K562 (cell line): Measurements from ENCODE around the gene RBBP4. TPM values are rescaled to one million over a fixed set of nuclear protein-coding genes. Genes with fewer than 3 reads are reported as not detected.

Source experiments
- ARID4B ChIP-seq: sonication (generic); formaldehyde crosslinking; IDR thresholded peaks from 2 replicates; pipeline ENCODE4 v1.8.0; 2022; ENCODE audit warnings: mild to moderate bottlenecking, missing genetic modification reagents
- CCNT2 ChIP-seq: IDR thresholded peaks from 2 replicates; pipeline ENCODE4 v1.6.1; 2011; ENCODE audit warnings: borderline replicate concordance, low read depth, mild to moderate bottlenecking, moderate library complexity, mixed read lengths, low read length; ENCODE audit not compliant: insufficient read length; ENCODE audit errors: extremely low read depth
- GATA2 ChIP-seq: sonication (generic); formaldehyde crosslinking; IDR thresholded peaks from 2 replicates; pipeline ENCODE4 v1.4.0; 2020; ENCODE audit warnings: mild to moderate bottlenecking, missing genetic modification reagents
- LARP7 ChIP-seq: fragments of 450-650 bp; IDR thresholded peaks from 2 replicates; pipeline ENCODE4 v1.6.1; 2016
- NFATC3 ChIP-seq: fragments of 450-650 bp; IDR thresholded peaks from 2 replicates; pipeline ENCODE4 v1.6.1; 2017; ENCODE audit warnings: mild to moderate bottlenecking
- NFRKB ChIP-seq: fragments of 450-650 bp; IDR thresholded peaks from 2 replicates; pipeline ENCODE4 v1.6.1; 2016; ENCODE audit warnings: low read depth
- SMAD1 ChIP-seq: fragments of 150-350 bp; IDR thresholded peaks from 2 replicates; pipeline ENCODE4 v1.6.1; 2014; ENCODE audit warnings: low read length, low read depth; ENCODE audit not compliant: partially characterized antibody
- TBP ChIP-seq: optimal IDR thresholded peaks from 2 replicates; pipeline ENCODE3; 2011; ENCODE audit warnings: low read depth, low read length, improper control_type of control experiment
- ZNF224 ChIP-seq: sonication (generic); formaldehyde crosslinking; IDR thresholded peaks from 2 replicates; pipeline ENCODE4 v1.8.0; 2022; ENCODE audit warnings: mild to moderate bottlenecking, missing genetic modification reagents
- ZNF395 ChIP-seq: fragments of 200-800 bp; sonication (Bioruptor generic); IDR thresholded peaks from 2 replicates; pipeline ENCODE4 v1.6.1; 2017; ENCODE audit warnings: missing genetic modification characterization, missing compliant biosample characterization
- polyA plus RNA-seq, 8 experiments: library from polyadenylated mRNA; depleted of rRNA in 4 of 8; stranded (reverse) in 5 of 8; unstranded in 3 of 8; fragments of >200 nt; fragmentation: Nextera tagmentation in 2 of 8; fragmentation: Illumina TruSeq in 1 of 8; extraction: Ambion mirVana in 2 of 8; extraction: Trizol in 1 of 8; gene quantifications; 2 replicates each; pipeline versions ENCODE4 v1.2.1 to v1.2.3, GENCODE V29; 2011 to 2014; ENCODE audit warnings: inconsistent platforms in 1 of 8, missing spikeins in 1 of 8
- total RNA-seq, 7 experiments: library from RNA; depleted of rRNA in 6 of 7; stranded (reverse); fragments of >200 nt in 6 of 7; fragmentation: Illumina TruSeq in 2 of 7; extraction: Trizol in 2 of 7; gene quantifications; 2 replicates each; pipeline versions ENCODE4 v1.2.1 to v1.2.3, GENCODE V29; 2011 to 2021; ENCODE audit warnings: low replicate concordance in 1 of 7
- TF ChIP-seq, protein P1 (sequence below), 2 experiments: fragments of 450-650 bp; formaldehyde crosslinking in 1 of 2; IDR thresholded peaks; 2 replicates each; pipeline versions ENCODE4 v1.4.0 to v1.6.1; 2014 to 2020; ENCODE audit warnings: mild to moderate bottlenecking in 2 of 2, borderline replicate concordance in 1 of 2, low read depth in 1 of 2

The RBBP4 gene
- total and polyA plus RNA-seq, 9 of the 15 experiments (the other 6 are each of a cell fraction or from before 2014, with no cell fraction given), result 185 to 409 (median 259) TPM

DNA sequence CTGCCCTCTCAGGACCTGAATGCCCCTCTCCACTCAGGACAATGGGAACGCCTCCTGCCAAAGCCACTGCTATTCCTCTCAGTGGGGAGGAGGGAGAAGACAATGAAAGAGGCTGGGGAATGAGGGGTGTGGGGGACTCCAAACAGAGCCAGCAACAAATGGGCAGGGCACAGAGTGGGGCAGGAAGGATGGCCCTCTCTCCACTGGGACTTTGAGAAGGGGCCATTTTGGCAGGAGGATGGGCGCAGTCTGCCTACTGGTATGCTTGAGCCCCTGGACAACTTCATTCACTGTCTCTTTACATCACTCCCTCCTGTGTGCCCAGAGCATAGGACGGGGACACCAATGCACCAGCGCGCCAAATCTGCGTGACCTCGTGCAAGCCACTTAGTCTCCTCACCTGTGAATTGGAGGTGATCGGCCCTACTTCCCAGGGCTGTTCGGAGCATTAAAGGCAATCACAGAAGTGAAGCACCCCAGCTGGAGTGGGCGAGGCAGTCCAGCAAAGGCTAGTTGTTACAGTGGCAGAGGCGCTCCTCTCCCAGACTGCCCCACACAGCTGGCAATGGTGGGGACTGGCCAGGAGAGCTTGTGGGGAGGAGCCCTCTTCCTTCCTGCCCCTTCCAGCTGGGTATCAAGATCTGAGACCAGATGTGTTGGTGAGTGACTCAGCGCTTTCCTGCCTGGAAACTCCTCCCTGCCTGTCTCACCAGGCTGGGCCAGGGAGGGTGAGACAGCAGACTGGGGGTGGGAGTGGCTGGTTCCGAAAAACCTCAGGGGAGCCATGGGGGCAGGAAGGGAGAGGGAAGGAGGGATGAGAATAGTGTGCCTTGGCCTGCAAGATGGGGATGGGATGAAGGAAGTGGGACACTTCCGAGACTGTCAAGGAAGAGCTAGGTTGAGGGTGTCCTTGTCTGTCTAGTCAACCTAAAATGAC lies 73.9 kb downstream of the RBBP4 start (continued):
- TF ChIP-seq, protein P1, sequence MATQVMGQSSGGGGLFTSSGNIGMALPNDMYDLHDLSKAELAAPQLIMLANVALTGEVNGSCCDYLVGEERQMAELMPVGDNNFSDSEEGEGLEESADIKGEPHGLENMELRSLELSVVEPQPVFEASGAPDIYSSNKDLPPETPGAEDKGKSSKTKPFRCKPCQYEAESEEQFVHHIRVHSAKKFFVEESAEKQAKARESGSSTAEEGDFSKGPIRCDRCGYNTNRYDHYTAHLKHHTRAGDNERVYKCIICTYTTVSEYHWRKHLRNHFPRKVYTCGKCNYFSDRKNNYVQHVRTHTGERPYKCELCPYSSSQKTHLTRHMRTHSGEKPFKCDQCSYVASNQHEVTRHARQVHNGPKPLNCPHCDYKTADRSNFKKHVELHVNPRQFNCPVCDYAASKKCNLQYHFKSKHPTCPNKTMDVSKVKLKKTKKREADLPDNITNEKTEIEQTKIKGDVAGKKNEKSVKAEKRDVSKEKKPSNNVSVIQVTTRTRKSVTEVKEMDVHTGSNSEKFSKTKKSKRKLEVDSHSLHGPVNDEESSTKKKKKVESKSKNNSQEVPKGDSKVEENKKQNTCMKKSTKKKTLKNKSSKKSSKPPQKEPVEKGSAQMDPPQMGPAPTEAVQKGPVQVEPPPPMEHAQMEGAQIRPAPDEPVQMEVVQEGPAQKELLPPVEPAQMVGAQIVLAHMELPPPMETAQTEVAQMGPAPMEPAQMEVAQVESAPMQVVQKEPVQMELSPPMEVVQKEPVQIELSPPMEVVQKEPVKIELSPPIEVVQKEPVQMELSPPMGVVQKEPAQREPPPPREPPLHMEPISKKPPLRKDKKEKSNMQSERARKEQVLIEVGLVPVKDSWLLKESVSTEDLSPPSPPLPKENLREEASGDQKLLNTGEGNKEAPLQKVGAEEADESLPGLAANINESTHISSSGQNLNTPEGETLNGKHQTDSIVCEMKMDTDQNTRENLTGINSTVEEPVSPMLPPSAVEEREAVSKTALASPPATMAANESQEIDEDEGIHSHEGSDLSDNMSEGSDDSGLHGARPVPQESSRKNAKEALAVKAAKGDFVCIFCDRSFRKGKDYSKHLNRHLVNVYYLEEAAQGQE (IDR thresholded peaks at IDR 0.05; ENCODE audit: borderline replicate concordance), result peak; percentile 54; the same call in 1 of the 2 replicates
- TF ChIP-seq, protein P1 (CRISPR knock-in tag; IDR thresholded peaks at IDR 0.05; ENCODE audit: low read depth), result peak; percentile 24; the same call in 1 of the 2 replicates
- TF ChIP-seq TBP, result peak; percentile 35
- no peak for TF ChIP-seq NFATC3
- TF ChIP-seq LARP7, result peak; percentile 83; the same call in 1 of the 2 replicates
- TF ChIP-seq CCNT2, result no peak
- peak; percentile 79 for TF ChIP-seq ARID4B
- peak; percentile 33 for TF ChIP-seq SMAD1
- TF ChIP-seq NFRKB, result peak; percentile 7
- peak; percentile 77 for TF ChIP-seq ZNF395 (CRISPR knock-in tag)
- TF ChIP-seq GATA2 (CRISPR knock-in tag), result peak; percentile 94
- no peak for TF ChIP-seq ZNF224 (CRISPR knock-in tag)
